NCI-H1436 treated with DMSO at 0.1 percent for 48 hours (cell line): Measurements from ENCODE around the gene KRTAP17-1.
"Not testable (repeated sequence)": the region's sequence is repeated elsewhere in the genome, so short reads cannot be mapped to it uniquely, and the experiment has no call there.

Source experiments
- DNase-seq: peaks from one replicate; lab custom pipeline; 2025; lab: John Stamatoyannopoulos, UW

KRTAP17-1 gene, protein sequence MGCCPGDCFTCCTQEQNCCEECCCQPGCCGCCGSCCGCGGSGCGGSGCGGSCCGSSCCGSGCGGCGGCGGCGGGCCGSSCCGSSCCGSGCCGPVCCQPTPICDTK

DNA sequence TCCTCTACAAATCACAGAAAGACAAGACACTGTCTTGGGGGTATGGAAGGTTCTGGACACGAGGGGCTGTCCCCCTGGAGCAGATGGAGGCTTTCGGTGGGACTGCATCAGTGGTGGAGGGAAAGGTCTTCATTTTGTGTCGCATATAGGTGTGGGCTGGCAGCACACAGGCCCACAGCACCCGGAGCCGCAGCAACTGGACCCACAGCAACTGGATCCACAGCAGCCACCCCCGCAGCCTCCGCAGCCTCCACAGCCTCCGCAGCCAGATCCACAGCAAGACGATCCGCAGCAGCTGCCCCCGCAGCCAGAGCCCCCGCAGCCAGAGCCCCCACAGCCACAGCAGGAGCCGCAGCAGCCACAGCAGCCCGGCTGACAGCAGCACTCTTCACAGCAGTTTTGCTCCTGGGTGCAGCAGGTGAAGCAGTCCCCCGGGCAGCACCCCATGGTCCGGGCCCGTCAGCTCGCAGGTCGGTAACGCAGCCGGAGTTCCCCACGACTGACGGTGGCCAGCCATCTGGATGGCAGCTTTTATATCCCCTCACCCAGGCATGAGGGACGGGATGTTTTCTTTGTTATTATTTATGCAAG, at the start of gene KRTAP17-1:
TSS of gene KRTAP17-1 (minus strand) at position 507 of the 591 bp plus-strand sequence. CDS start at position 447, 60 bp downstream.
- no peak for DNase-seq

DNA sequence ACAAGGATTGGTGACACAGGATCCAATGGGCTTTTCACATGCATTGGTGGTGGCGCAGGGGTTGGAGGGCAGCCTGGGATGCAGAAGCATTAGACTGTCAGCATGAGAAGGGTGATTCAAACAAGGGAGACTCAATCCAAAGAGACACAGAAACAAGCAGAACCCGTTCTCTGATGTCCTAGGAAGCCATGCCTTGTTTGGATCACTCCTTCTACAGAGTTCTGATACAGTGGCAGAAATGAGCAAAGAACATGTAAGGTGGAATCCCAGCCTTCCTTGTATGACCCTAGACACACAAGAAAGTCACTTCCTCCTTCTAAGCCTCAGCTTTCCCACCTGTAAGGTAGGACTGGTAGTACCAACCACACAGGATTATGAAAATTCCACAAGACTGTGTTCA, 48.4 kb upstream of the KRTAP17-1 start:
- no peak for DNase-seq

DNA sequence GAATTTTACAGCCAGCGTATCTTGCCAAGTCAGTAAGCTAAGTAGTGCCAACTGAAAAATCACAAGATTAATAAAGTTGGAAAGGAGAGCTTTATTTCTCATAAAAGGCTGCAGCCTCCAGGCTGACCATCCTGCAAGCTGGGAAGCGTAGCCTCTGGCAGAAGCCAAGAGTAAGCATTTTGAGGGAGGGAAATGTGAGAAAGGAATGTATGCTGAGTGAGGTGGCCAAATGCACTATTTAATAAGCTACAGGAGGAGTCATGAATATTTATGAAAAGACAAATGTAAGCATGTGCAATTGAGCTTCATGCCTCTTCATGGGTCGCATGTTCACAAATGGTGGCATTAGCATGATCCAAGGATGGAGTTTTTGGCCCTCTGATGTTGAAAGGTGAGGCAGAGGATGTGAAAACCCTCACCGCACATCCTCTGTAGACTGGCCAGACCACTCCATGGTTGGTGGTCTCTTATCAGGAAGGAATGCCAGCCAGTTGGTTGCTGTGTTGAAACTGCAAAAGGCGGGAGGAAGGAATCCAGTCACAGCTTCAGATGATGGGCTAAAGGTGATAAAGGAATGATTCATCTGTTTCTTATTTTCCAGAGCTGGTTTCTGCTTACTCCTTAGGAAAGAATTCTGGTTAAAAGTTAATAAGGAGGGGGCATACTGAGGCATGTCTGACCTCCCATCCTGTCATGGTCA, 44.9 kb upstream of the KRTAP17-1 start:
- no peak for DNase-seq

- DNase-seq = no peak
Observed at GRCh38 chr17:41354536-41354935, 39.0 kb upstream of the KRTAP17-1 start.

- no peak for DNase-seq
Observed at GRCh38 chr17:41352597-41353366, 37.3 kb upstream of the KRTAP17-1 start.

DNA sequence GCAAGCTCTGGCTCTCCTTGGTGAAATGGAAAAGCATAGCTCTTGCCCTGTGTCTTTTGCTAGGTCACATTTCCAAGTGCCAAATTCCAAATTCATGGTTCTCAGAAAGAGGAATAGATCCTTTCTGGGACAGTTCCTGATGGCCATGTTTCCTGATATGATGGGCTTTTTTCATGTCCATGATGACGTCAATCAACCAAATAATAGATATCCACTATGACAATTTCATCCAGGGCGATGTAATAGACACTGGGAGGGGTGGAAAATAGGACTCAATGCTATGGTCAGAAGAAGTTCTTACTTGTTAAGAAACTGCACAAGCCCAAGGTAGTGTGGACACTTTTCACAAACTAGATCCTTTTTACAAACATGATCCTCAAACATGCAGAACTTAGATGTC, 35.7 kb upstream of the KRTAP17-1 start:
- DNase-seq = no peak

DNA sequence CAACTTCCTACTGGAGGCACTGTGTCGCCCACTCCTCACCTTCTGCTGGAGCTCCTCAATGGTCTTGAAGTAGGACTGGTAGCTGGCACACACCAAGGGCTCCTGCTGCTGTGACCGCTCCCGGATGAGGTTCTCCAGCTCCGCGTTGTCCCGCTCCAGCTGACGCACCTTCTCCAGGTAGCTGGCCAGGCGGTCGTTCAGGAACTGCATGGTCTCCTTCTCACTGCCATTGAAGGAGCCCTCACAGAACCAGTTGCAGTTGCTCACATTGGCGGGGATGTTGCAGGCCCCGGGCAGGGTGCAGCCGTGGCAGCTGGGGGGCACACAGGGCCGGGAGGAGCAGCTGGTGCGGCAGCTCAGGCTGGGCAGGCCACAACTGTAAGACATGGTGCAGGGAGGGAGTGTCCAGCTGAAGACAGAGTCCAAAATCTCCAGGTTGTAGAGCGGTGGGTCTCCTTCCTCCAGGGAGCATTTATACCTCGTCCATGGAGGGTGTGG, 34.9 kb upstream of the KRTAP17-1 start, which contains the start of gene KRT33A:
TSS of gene KRT33A (minus strand) at position 448 of the 498 bp plus-strand sequence. CDS start at position 387, 61 bp downstream.
- not testable (repeated sequence) for DNase-seq

DNA sequence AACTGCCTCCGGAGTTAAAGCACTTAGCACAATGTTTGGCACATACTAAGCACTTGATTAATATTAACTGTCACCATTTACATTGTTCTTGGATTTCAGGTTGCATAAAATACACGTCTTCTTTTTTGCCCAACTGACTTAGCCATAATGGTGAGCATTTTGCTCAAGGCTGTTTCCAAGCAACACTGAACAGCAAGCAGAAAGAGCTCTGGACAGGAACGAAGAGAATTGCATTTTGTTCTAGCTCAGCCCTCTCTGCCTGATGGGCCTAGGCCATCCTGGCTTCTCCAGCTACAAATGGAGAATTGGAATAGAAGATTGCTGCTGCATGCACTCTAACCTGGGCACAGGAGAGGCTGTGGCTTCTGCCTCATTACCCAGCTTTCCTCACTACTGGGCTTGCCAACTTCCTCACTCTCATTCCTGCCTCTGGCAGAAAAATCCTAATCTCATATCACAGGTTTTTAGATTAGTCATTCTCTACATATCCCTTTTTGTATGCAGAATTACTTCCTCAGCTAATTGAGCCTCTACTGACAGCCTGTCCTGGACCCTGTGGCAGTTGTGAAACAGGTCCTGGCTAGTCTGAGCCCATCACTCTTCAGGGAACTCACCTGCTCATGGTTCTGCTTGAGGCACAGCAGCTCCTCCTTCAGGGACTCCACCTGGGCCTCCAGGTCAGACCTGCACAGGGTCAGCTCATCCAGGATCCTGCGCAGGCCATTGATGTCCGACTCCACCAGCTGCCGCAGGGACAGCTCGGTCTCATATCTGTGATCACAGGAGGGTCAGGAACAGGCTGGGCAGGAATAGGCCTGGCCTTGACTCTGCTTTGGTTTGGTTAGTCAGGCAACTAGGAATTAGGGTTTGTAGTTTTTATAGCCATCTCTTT, 32.6 kb upstream of the KRTAP17-1 start:
- no peak for DNase-seq

DNA sequence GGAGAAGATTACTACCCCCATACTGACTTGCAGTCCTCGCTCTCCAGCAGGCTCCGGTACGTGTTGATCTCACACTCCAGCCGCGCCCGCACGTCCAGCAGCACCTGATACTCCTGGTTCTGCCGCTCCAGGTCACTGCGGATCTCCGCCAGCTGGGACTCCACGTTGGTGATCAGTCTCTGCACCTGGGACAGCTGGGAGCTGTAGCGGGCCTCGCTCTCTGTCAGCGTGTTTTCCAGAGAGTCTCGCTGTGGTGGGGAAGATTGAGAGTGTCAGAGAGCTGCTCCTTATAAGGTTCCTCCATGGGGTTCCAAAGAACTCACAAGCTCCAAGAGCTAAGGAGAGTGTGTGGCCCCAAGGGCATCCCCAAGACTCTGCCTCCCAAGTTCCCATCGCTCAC, 30.9 kb upstream of the KRTAP17-1 start:
- DNase-seq = not testable (repeated sequence)

GRCh38 chr17:41345992-41346391, 30.5 kb upstream of the KRTAP17-1 start:
- no peak for DNase-seq

GRCh38 chr17:41343029-41343428, 27.5 kb upstream of the KRTAP17-1 start:
- no peak for DNase-seq

DNA sequence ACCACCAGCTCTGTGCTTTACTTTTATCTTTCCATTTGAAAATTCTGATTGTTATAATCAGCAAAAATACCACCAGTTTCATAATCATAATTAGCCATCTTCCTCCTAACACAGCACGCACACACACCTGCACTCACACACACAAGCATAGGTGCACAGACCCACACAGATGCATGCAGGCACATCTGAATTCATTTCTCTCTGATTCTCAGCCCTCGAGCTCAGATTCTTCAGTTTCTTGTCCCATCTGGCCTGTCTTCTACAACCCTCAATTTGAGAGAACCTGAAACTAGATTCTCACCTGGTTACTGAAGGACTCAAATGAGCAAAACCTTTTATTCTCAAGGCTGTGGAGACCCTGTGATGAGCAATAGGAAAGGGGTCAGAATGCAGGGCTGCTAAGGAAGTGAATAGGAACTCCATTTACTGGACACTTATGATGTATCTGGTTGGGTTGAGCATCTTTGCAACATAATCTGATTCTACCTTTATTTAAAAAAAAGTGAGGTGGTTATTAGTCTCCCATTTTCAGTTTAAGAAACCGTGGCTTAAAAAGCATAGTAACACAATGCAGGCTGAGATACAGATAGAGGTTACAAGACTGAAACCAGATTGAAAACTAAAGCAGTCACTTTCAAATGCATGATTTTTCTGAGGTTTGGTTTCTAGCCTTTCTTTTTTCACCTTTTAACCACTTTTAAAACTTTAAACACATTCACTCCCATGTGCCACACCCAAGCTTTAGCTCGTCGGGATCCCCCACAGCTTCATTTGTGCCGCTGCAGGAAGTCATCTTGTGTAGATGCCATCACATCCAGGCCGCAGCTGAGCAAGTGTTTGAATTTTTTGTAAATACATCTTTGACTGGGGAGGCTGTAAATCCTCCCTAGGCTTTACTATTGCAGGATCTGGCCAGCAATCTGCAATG, 25.7 kb upstream of the KRTAP17-1 start:
- no peak for DNase-seq

- no peak for DNase-seq
Observed at GRCh38 chr17:41340494-41340893, 25.0 kb upstream of the KRTAP17-1 start.

DNA sequence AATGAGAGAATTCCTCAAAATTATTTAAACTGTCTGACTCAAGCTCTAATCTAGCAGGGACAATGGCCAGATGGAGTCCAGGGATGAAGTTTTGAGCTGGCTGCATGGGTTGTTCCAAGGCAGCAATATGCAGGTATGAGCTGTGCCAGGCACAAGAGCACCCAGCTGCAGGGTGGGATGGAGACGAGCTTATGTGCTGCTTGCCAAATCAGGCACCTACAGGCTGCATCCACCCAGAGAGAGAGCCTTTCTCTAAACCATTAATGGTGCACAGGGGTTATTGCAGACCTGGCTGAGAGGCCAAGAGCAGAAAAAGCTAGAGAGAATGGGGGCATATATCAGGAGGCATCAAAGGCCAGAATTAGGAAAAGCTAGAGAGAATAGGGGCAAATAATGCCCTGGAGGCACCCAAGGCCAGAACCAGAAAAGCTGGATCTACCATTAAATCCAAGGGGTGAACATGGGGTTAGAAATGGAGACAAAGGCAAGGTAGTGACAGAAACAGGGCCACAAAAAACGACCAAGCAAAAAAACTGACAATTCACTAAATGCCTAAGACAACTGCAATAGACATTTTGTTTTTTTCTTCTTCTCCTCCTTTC, 24.2 kb upstream of the KRTAP17-1 start:
- no peak for DNase-seq

DNA sequence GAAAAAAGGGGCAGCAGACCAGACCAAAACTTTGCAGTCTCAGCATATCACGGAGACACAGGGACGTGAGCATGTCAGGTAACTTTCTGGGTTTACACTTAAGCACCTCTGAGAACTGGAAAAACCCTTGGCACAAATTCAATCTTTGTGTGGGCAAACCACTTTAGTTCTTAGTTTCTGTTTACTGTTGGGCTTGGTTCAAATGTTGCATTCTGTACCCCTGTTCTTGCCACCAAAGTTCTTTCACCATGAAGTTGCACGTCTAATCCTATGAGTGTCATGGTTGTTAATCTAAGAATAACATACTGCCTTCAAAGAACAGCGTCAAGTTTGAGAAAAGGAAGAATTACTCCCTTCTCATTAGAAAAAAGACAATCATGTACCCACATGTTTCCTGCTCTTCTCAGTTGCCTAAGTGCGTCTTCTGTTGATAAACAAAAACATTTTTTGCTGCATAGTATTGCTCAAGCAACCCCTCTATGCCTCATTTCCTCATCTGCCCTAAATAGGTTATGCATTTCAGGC, 23.5 kb upstream of the KRTAP17-1 start:
- no peak for DNase-seq

DNA sequence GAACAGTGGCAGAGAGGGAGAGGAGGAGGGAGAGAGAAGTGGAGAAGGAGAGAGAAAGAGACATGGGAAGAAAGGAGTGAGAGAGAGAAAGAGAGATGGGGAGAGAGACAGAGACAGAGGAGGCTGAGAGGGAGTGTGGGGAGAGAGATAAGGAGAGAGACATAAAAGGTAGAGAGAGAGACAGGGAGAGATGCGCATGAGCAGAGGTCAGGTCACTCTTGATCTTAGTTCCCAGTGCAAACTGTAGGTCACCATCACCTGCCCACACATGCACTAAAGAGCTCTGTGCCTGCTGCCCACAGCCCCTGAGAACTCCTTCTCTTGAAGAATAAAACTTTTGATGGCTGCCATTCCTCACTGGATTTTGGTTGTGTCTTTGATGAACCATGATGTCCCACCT, 20.2 kb upstream of the KRTAP17-1 start:
- DNase-seq = no peak

GRCh38 chr17:41334385-41335305, 19.1 kb upstream of the KRTAP17-1 start:
- DNase-seq = no peak

- no peak for DNase-seq
Observed at GRCh38 chr17:41333836-41334235, 18.3 kb upstream of the KRTAP17-1 start.

DNA sequence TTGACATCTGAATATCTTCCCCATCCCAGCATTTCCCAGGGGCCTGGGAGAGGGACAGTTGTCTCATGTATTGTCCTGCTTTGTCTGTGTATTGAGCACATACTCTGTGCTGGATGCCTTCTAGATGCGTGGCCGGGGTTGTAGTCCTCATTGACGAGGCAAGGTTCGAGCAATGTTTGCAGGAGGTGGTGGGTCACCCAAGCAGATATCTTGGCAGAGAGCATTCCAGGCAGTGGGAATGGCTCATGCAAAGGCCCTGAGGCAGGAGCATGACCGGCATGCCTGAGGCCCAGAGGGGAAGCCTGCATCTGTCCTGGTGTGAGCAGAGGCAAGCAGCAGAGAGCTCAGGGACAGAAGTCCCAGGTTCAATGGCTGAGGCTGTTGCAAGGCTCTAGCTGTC, 17.6 kb upstream of the KRTAP17-1 start:
- DNase-seq = no peak
